Erythroblast (primary cell): Measurements from ENCODE around the gene C11orf16.

Experiments used
- GATA1 ChIP-seq: IDR thresholded peaks from 2 replicates; pipeline ENCODE4 v1.6.1; 2011; ENCODE audit warnings: low read depth, mild to moderate bottlenecking, control low read depth, low read length, moderate library complexity
- POLR2A ChIP-seq: IDR thresholded peaks from 2 replicates; pipeline ENCODE4 v1.6.1; 2011; ENCODE audit warnings: mild to moderate bottlenecking, low read length

DNA sequence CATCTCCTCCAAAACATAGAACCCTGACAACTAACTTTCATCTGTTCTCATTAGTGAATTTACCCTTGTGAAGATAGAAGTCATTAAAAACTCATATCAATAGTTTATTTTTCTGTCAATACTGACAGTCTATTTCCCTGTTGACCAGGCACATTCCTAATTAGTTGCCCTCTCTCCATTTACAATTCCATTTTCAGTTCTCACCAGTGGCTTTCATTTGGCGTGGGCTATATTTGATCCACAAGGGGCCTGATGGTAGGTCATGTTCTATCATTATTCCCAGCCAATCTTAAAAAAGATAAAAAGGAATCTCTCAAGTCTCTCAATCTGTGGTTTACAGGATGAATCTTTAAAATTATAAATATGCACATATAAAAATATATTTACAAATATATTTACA is 25.6 kb downstream of the C11orf16 start:
- TF ChIP-seq POLR2A, result no peak
- TF ChIP-seq GATA1, result no peak
